LoVo (cell line): ENCODE measurements around the gene DEUP1.
A peak's percentile ranks its signal among the peaks of the same experiment; 100 is the strongest.

Source experiments
- DNase-seq: peaks from one replicate; pipeline ENCODE4 v3.0.0-alpha.2; 2016; ENCODE audit warnings: low spot score

DEUP1 gene

DNA sequence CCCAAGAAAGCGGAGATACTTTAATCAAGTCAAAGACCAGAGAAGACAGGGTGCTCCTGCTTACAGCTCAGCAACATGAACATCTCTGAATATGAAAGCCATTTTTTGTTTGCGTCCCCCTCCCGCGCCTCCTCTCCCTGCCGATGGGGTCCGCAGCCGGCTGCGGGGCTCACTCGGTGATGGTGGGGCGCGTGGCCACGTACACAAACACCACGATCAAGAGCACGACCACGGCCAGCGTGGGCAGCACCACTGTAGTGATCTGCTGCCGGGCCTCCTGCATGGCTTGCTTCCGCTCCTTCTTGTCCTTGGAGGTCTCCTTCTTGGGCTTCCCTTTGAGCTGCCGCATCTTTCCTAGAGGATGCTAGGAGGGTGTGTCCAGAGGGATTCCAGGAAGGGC, 148.3 kb downstream of the DEUP1 start:
- no peak for DNase-seq

GRCh38 chr11:93480256-93480655, 149.7 kb downstream of the DEUP1 start:
- DNase-seq: no peak

- no peak for DNase-seq
These were observed 150.2 kb downstream of the DEUP1 start for GRCh38 chr11:93480756-93481155.

DNA sequence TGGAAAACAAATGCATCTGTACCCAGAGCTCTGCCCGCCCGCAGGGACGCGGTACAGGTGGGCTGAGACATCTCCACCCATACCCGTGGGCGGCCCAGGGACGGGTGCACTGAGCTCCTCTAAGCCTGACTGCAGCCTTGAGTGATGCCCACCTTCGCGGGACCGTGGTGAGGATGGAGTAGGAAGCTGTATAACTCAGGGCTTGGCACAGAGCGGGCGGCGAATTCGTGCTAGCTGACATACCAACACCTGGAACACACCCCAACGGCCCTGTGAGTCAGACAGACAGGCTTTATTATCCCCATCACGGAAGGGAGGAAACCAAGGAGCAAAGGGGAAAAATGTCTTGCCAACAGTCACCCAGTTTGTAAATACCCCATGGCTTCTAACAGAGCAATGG, 150.7 kb downstream of the DEUP1 start:
- peak; percentile 75 for DNase-seq

GRCh38 chr11:93481696-93482095, 151.2 kb downstream of the DEUP1 start:
- DNase-seq: no peak

DNA sequence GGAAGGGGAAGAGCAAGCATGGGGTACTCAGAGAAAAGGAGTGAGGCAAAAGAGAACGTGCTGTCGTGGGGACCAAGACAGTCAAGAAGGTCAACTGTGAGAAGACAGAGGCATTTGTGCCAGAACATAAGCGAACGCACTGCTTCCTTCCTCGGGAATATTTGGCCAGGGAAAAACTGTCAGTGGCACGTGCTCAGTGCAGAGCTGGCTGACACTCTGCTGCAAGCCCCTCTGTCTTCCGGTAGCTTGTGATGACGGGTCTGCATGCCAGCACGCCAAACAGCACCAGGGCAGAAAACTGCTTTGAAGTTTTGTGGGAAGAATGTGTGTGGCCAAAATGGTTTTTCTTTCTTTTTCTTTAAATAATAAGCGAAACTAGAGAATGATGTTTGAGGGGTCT, 152.0 kb downstream of the DEUP1 start:
- DNase-seq: no peak

DNA sequence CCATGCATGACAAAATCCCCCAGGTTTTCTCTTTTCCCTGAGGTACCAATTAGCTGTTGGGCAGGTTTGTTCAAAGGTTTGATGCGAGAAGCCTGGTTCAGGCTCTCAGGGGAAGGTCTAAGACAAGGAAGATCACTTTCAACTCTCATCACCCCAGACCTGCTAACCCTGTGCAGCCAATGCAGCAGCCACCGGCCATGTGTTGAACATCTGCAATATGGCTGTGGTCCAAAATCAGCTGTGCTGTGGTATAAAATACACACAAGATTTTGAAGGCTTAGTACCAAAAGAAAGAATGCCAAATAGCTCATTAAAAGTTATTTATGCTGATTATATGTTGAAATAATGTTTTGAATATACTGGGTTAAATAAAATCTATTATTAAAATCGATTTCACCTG, 154.2 kb downstream of the DEUP1 start:
- no peak for DNase-seq

- DNase-seq: no peak
These were observed 155.4 kb downstream of the DEUP1 start for GRCh38 chr11:93485983-93486382.

- no peak for DNase-seq
These were observed 156.5 kb downstream of the DEUP1 start for GRCh38 chr11:93487032-93487483.
